ENCODE measurements around the gene KCND1. TPM values are rescaled to one million over a fixed set of nuclear protein-coding genes. Genes with fewer than 3 reads are reported as not detected.

KCND1 gene
- total and polyA plus RNA-seq, 8 donors: 0.15 to 2.4 (median 0.45) TPM; not detected in 3

GRCh38 chrX:49002091-49002935 is 30.7 kb upstream of the KCND1 start, which contains the start of gene GRIPAP1:
GRIPAP1 (minus strand) TSS chrX:49002264; CDS start chrX:49002229, 35 bp downstream.
- DNase-seq: peak; percentile 71 to 93
- Histone ChIP-seq H3K4me1 (peaks cover 0 to 17% (median 11%) of the 10 kb centered on the region in 4 donors), H3K27ac (peak within 1 kb of the TSS; percentile 70 to 87 (median 83)), H3K9me3 (peaks cover 0 to 9% (median 5%) of the 10 kb centered on the region in 4 donors), H3K36me3 (peaks cover 0 to 18% (median 12%) of the 10 kb centered on the region in 4 donors), H3K4me3 (peak within 1 kb of the TSS; percentile 60 to 70 (median 67)), H3K27me3 (no peaks in the 10 kb centered on the region)
- intact Hi-C loops (cut with DNase I; ENCODE audit: low total_unique reads): no loop called here
- WGBS, 5 donors: 1 to 39% (median 4%) methylated on average over 15 to 38 of the region's 38 CpGs
- peak in 1 of 3 donors; percentile 33 for TF ChIP-seq POLR2AphosphoS5 (IDR thresholded peaks at IDR 0.05)
- TF ChIP-seq, protein P1, sequence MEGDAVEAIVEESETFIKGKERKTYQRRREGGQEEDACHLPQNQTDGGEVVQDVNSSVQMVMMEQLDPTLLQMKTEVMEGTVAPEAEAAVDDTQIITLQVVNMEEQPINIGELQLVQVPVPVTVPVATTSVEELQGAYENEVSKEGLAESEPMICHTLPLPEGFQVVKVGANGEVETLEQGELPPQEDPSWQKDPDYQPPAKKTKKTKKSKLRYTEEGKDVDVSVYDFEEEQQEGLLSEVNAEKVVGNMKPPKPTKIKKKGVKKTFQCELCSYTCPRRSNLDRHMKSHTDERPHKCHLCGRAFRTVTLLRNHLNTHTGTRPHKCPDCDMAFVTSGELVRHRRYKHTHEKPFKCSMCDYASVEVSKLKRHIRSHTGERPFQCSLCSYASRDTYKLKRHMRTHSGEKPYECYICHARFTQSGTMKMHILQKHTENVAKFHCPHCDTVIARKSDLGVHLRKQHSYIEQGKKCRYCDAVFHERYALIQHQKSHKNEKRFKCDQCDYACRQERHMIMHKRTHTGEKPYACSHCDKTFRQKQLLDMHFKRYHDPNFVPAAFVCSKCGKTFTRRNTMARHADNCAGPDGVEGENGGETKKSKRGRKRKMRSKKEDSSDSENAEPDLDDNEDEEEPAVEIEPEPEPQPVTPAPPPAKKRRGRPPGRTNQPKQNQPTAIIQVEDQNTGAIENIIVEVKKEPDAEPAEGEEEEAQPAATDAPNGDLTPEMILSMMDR (IDR thresholded peaks at IDR 0.05): no peak

GRCh38 chrX:49001521-49002090 is 30.0 kb upstream of the KCND1 start:
- WGBS, 5 donors: 0 to 36% (median 3%) methylated on average over 16 to 17 of the region's 17 CpGs
- Histone ChIP-seq H3K4me3 (peak overlapping the region; percentile 60 to 70 (median 67)), H3K27me3 (no peaks in the 10 kb centered on the region), H3K4me1 (peaks cover 0 to 17% (median 11%) of the 10 kb centered on the region in 4 donors), H3K27ac (peak overlapping the region; percentile 70 to 87 (median 83)), H3K9me3 (peaks cover 0 to 15% (median 5%) of the 10 kb centered on the region in 4 donors), H3K36me3 (peaks cover 0 to 25% (median 19%) of the 10 kb centered on the region in 4 donors)
- peak in 1 of 2 donors; percentile 58 for DNase-seq
- TF ChIP-seq POLR2A (IDR thresholded peaks at IDR 0.05) (no peak), POLR2AphosphoS5 (IDR thresholded peaks at IDR 0.05) (no peak), EP300 (IDR thresholded peaks at IDR 0.05) (no peak)
- TF ChIP-seq, protein P1 (IDR thresholded peaks at IDR 0.05): no peak
- intact Hi-C loops (cut with DNase I; ENCODE audit: low total_unique reads): no loop called here

DNA sequence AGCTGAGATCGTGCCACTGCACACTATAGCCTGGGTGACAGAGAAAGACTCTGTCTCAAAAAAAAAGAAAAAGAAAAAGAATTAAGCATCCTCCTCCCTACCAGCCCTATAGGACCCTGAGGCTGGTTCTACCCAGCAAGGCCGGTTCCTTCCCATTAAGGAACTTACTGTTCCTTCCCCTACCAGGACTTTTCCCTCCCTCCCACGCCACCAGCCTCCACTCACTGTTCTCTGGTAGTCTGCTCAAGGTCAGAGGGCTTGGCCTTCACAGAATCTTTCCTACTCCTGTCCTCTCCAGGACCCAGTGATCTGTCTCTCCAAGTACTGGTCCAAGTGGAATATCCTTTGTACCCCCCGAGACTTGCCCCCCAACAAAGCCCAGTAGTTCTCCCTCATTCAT is 29.0 kb upstream of the KCND1 start:
- WGBS, 5 donors: 77 to 100% (median 97%) methylated on average over 3 to 4 of the region's 4 CpGs
- Histone ChIP-seq H3K4me1 (peaks cover 0 to 17% (median 11%) of the 10 kb centered on the region in 4 donors), H3K27ac (no peak overlapping the region), H3K9me3 (peaks cover 0 to 15% (median 5%) of the 10 kb centered on the region in 4 donors), H3K4me3 (peak overlapping the region in 2 of 4 donors; percentile 67 to 70), H3K27me3 (no peaks in the 10 kb centered on the region), H3K36me3 (peaks cover 0 to 33% (median 28%) of the 10 kb centered on the region in 4 donors)
- DNase-seq: no peak
- intact Hi-C loops (cut with DNase I; ENCODE audit: low total_unique reads): no loop called here
- no peak for TF ChIP-seq POLR2A (IDR thresholded peaks at IDR 0.05)
- TF ChIP-seq EP300 (IDR thresholded peaks at IDR 0.05): no peak
- TF ChIP-seq POLR2AphosphoS5 (IDR thresholded peaks at IDR 0.05): no peak
- TF ChIP-seq, protein P1 (IDR thresholded peaks at IDR 0.05): no peak

DNA sequence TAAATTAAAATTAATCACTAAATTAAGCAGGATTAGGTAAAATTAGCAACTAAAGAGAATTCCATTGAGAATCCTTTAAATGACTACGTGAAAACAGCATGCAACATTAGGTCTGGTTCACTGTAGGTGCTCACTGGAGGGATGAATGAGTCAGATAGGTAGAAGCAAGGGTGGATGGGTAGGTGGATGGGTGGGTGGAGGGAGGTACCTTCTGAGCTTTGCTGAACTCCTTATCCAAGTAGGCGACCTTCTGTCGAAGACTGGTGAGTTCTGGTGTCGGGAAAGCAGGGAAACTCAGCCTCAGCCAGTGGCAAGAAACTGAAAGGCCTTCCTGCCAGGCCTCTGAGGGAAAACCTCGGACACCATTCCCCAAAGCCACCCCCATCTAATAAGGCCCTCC is 27.4 kb upstream of the KCND1 start:
- WGBS, 5 donors: 80 to 96% (median 86%) methylated on average over 5 of the region's 5 CpGs
- intact Hi-C loops (cut with DNase I; ENCODE audit: low total_unique reads): no loop called here
- H3K9me3 ChIP-seq: peaks cover 0 to 15% (median 5%) of the 10 kb centered on the region in 4 donors

More for the DNA sequence above, 27.4 kb upstream of the KCND1 start:
- H3K4me3 ChIP-seq: no peak overlapping the region
- no peak overlapping the region for H3K27ac ChIP-seq
- peaks cover 0 to 39% (median 37%) of the 10 kb centered on the region in 4 donors for H3K36me3 ChIP-seq
- TF ChIP-seq POLR2A (IDR thresholded peaks at IDR 0.05) (no peak), EP300 (IDR thresholded peaks at IDR 0.05) (no peak), POLR2AphosphoS5 (IDR thresholded peaks at IDR 0.05) (no peak)
- TF ChIP-seq, protein P1 (IDR thresholded peaks at IDR 0.05): no peak
- H3K4me1 ChIP-seq: peaks cover 0 to 17% (median 11%) of the 10 kb centered on the region in 4 donors
- no peak for DNase-seq
- H3K27me3 ChIP-seq: no peaks in the 10 kb centered on the region

Data from stomach (tissue), 9 donors.